Measurements from ENCODE around the gene IGF2BP2. TPM values are rescaled to one million over a fixed set of nuclear protein-coding genes. Genes with fewer than 3 reads are reported as not detected.
"Not testable (repeated sequence)": the region's sequence is repeated elsewhere in the genome, so short reads cannot be mapped to it uniquely, and the experiment has no call there.

IGF2BP2 gene
- total and polyA plus RNA-seq, 2 of the 8 experiments (the other 6 are each of a cell fraction or from before 2014, with no cell fraction given), result 7.4 to 121 TPM

DNA sequence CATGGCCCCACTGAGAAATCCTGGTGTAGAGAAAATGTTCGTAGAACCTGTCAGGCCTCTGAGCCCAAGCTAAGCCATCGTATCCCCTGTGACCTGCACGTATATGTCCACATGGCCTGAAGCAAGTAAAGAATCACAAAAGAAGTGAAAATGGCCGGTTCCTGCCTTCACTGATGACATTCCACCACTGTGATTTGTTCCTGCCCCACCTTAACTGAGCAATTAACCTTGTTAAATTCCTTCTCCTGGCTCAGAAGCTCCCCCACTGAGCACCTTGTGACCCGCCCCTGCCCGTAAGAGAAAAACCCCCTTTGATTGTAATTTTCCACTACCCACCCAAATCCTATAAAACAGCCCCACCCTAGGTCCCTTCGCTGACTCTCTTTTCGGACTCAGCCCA, 38.6 kb downstream of the IGF2BP2 start:
- H2BK15ac ChIP-seq (ENCODE audit: low read length); H2BK120ac ChIP-seq (replicated peaks; ENCODE audit: low read depth, low read length); H3K9me3 ChIP-seq (ENCODE audit: insufficient read depth in 2 of 2, low read depth in 1 of 2, low read length in 1 of 2); H2AFZ ChIP-seq (ENCODE audit: low read length); FAIRE-seq; H3K23me2 ChIP-seq (ENCODE audit: low read depth, low read length); H3K23ac ChIP-seq (ENCODE audit: insufficient read length); H2AK5ac ChIP-seq (ENCODE audit: low read depth, low read length); H3K14ac ChIP-seq (ENCODE audit: insufficient read length); H4K8ac ChIP-seq (ENCODE audit: extremely low read depth, insufficient read depth, low read length); H3K4ac ChIP-seq (replicated peaks; ENCODE audit: insufficient read length, low read depth, low read length); H3K79me1 ChIP-seq (ENCODE audit: low read depth, low read length); H3K56ac ChIP-seq (replicated peaks; ENCODE audit: insufficient read length, low read depth, low read length); H3K27me3 ChIP-seq (replicated peaks in 1 of 4; ENCODE audit: control insufficient read depth in 3 of 4, extremely low read depth in 1 of 4, insufficient read depth in 3 of 4, low read length in 3 of 4); H4K20me1 ChIP-seq (replicated peaks in 1 of 2; ENCODE audit: control insufficient read depth in 1 of 2, insufficient read depth in 2 of 2, low read length in 2 of 2); H3K36me3 ChIP-seq (ENCODE audit: control insufficient read depth in 2 of 4, insufficient read depth in 4 of 4, low read length in 3 of 4): not testable (repeated sequence)
- Histone ChIP-seq H3K4me3 (ENCODE audit: extremely low read depth in 1 of 4, insufficient read depth in 2 of 4, low read depth in 3 of 4, low read length in 4 of 4) (peak overlapping the region in 3 of 4 experiments; percentile 16 to 50 (median 19); a peak in 2 of 8 replicates), H2BK5ac (ENCODE audit: low read depth, low read length) (peak overlapping the region; percentile 97), H2BK12ac (ENCODE audit: low read depth, low read length) (0 out of 2 replicates have a peak overlapping the region, but pooled peaks have one; percentile 86), H3K4me2 (ENCODE audit: insufficient read depth in 1 of 2, low read depth in 2 of 2, low read length in 2 of 2) (peak overlapping the region; percentile 58 to 75), H3K4me1 (replicated peaks in 1 of 4; ENCODE audit: control insufficient read depth in 3 of 4, insufficient read depth in 4 of 4, low read length in 3 of 4) (peaks cover 7 to 40% (median 32%) of the 10 kb centered on the region in 4 experiments), H2BK20ac (ENCODE audit: low read length) (peak overlapping the region; percentile 64; the same call in 1 of the 2 replicates), H3K79me2 (ENCODE audit: control insufficient read depth in 1 of 2, insufficient read depth in 2 of 2, low read length in 2 of 2) (peaks cover 14 to 92% of the 10 kb centered on the region in 2 experiments), H4K5ac (ENCODE audit: insufficient read length, low read depth, low read length) (peak overlapping the region; percentile 96), H3K27ac (ENCODE audit: low read depth, low read length) (peak overlapping the region; percentile 86), H3K18ac (ENCODE audit: extremely low read depth, low read length) (peak overlapping the region; percentile 89), H3K9ac (replicated peaks in 1 of 4; ENCODE audit: extremely low read depth in 1 of 4, low read depth in 3 of 4, low read length in 3 of 4) (peak overlapping the region in 3 of 4 experiments; percentile 43 to 76 (median 59); a peak in 5 of 7 replicates), H4K91ac (replicated peaks; ENCODE audit: insufficient read length, low read length) (peak overlapping the region; percentile 37)
- 12% methylated on average over 8 of the region's 8 CpGs; no CpG with 5 or more reads in 1 of the 2 experiments for WGBS, 2 experiments (ENCODE audit: extremely low coverage in 1 of 2, insufficient coverage in 1 of 2, insufficient read length in 1 of 2, insufficient replicate concordance in 2 of 2, low coverage in 1 of 2, low lambda C conversion rate in 2 of 2, missing lambda C conversion rate in 1 of 2)
- peak in 1 of 2 experiments; percentile 58 for DNase-seq (ENCODE audit: low read depth in 1 of 2, low spot score in 2 of 2)
- POLR2A ChIA-PET (ENCODE audit: partially characterized antibody), result interaction anchor here (0.9 to 2.8 kb wide), 12 partner anchors 10 to 151 kb away, joined by 3 to 10 read pairs (median 5); partner anchors contain the start of genes IGF2BP2 and TRA2B
- TF ChIP-seq TEAD4 (IDR thresholded peaks at IDR 0.05; ENCODE audit: low read depth, low read length) (peak; percentile 74; the same call in 1 of the 2 replicates), KDM1A (IDR thresholded peaks at IDR 0.05; ENCODE audit: borderline replicate concordance, low read length) (0 out of 2 replicates have a peak, but pooled peaks have one; percentile 20), ASH2L (IDR thresholded peaks at IDR 0.05; ENCODE audit: low read length) (peak; percentile 37), YY1 (IDR thresholded peaks at IDR 0.05; ENCODE audit: low read depth, low read length) (peak; percentile 83)
- TF ChIP-seq, protein P1, sequence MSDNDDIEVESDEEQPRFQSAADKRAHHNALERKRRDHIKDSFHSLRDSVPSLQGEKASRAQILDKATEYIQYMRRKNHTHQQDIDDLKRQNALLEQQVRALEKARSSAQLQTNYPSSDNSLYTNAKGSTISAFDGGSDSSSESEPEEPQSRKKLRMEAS (IDR thresholded peaks at IDR 0.05), result peak; percentile 60
- CTCF ChIA-PET (ENCODE audit: partially characterized antibody), result interaction anchor here (1.0 to 4.0 kb wide), 5 partner anchors 9 to 51 kb away, joined by 3 to 13 read pairs (median 6); no protein-coding TSS in a partner anchor

Measured in H1 (cell line).